HT1080 (cell line): ENCODE data around the gene CORO1C. TPM values are rescaled to one million over a fixed set of nuclear protein-coding genes. Genes with fewer than 3 reads are reported as not detected.

ENCODE experiments used
- DNase-seq: peaks from one replicate; pipeline ENCODE4 v3.0.0-alpha.2; 2015; ENCODE audit warnings: low read depth
- total RNA-seq: library from RNA; depleted of rRNA; stranded (reverse); fragments of >200 nt; shearing (Covaris generic); gene quantifications from 2 replicates; pipeline ENCODE4 v1.2.3, GENCODE V29; 2014

CORO1C gene
- total RNA-seq, 1 experiment from 2014 or later: 210 TPM

DNA sequence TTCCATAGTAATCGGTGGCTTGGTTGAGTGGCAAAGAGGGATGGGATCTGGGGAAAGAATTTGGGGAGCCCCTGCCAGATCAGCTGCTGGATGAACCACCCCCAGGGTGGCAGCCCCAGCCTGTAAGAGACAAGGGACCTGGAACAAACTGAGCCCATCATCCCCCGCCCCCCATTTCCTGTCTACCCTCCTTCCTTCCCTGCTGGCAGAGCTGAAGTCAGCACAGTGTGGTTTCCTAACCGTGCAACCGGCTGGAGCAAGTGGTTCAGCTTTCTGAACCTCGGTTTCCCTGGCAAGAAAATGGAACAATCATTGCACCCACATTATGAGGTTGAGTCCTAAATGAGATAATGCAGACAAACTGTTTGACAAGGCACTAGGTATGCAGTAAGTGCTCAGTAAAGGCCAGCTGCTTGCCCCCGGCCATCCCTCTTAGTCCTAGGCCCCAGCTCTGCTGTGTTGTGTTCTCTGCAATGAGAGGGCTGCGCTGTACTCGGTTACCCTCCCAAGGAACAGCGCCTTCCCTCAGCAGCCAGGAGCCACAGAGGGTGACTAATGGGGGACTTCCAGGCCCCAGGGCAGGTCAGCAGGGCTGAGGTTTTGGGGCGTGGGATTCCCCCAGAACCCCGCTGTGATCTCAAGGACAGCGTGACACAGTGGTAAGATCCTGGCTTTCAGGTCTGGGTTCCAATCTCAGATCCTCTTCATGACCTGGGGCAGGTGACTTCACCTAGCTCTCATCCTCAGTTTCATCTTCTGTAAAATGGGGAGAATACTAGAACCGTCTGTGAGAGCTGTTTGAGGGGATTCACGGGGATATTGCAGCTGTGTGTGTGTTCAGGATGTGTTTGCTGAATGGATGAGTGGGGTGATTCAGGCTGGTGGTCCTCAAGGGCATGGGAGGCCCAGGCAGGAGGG, 114.1 kb downstream of the CORO1C start:
- peak; percentile 58 for DNase-seq

- no peak for DNase-seq
These were observed 115.0 kb downstream of the CORO1C start for GRCh38 chr12:108616359-108616758.

DNA sequence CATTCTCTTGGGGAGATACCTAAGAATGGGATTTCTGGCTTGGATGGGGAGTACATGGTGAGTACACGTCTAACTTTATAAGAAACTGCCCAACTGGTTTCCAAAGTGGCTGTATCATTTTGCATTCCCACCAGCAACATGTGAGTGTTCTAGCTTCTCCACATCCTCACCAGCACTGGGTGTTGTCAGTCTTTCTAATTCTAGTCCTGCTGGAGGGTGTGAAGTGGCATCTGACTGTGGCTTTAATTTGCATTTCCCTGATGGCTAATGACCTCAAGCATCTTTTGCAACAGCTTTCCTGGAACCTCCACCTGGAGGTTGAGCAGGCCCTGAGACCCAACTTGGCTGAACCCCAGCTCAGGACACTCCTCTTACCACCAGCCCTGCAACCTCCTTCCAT, 115.4 kb downstream of the CORO1C start:
- DNase-seq: no peak

DNA sequence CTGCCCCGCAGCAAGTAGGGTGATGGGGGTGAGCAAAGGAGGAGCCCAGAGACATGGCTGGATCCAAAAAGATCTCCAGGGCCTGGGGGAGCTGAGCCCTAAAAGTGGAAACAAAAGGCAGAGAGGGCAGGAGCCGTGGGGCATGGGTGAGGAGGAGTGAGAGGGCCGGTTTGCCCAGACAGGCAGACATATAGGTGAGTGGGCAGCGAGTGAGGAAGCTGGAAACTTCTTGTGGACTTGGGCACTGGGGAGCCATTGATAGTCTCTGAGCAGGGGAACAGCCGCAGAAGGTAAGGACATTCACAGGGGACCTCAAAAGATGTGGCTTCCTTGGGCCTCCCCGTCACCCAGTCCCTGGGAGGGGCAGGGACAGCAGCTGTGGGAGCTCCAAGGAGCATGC, 116.7 kb downstream of the CORO1C start:
- no peak for DNase-seq

GRCh38 chr12:108614041-108614440, 117.3 kb downstream of the CORO1C start:
- DNase-seq: no peak

DNA sequence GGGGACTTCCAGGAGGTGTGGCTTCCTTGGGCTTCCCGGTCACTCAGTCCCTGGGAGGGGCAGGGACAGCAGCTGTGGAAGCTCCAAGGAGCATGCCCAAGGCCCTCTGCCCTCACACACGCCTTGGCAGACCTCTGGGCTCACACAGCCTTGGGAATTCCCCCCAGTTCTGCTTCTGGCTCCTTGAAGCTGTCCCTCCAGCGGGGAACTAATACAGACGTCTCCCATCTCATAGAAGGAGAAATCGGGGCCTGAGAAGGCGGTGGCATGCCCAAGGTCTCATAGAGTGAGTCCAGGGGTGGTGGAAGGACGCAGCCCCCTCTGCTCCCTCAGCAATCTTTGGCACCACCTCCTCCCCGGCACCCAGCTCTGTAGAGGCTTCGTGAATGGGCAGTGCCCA, 117.8 kb downstream of the CORO1C start:
- no peak for DNase-seq

DNA sequence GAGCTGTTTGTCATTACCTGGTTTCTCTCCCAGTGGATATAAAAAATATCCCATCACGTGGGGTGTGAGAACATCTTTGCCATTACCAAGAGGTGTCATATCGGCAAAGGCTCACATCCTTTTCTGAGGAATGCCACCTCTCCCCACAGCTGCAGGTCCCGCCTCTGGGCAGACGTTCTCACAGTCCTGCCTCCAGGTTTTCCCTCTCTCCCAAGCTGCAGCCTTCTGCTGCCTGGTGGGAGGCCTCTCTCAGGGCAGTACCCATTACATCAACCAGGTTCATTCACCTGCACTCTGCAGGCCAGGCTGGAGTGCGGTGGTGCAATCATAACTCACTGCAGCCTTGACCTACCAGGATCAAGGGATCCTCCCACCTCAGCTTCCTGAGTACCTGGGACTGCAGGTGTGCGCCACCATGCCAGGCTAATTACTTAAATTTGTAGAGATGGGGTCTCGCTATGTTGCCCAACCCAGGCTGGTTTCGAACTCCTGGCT, 118.5 kb downstream of the CORO1C start:
- DNase-seq: peak; percentile 38

DNA sequence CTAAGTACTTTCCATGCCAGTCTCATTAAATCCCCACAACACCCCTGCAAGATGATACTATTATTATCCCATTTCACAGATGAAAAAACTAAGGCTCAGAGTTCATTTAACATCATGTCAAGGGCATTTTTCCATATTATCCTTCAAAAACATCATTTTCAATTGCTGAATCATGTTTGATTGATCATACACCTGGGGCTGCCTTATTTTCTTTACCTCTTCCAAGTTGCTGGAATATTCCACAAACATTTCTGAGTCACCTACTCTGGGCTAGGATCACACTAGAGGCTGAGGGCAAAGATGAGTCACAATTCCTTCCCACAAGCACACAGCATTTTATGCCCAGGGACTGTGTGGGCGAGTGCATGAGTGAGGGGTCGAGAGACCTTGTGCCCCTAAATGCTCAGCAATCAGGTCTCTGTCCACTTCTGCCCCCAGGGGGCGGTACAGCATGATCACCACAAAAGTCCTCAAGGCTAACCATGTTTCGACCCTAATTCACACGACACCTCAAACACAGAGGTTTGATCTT, 119.4 kb downstream of the CORO1C start:
- DNase-seq: peak; percentile 92

DNA sequence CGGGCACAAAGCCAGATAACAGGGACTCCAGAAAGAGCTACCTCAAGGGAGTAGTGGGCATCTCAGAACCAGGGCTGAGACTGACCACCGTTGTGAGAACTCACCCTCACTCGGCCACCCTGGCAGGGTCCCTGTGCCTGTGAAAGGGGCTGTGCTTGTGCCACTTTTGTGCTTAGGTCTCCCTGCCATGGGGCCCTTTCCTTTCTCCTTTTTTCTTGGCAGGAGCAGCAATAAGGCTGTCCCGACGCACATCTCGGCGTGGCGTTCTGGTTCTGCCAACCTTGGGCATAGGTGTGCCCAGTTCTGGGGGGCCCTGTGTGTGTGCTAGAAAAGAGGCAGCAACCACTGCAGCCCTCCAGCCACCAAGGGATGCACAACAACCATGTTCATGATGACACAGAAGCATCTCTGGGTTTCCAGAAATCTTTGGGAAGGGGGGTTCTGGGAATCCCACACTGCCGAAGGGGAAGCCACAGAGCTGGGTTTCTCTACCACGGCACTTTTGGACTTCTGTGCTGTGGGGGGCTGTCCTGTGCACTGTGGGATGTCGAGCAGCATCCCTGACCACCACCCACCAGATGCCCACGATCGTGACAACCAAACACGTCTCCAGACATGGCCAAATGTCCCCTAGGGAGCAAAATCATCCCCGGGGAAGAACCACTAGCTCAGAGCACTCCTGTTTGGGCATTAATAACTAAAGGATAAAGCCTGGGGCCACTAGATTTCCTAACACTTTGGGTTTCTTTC, 120.3 kb downstream of the CORO1C start:
- DNase-seq: no peak

GRCh38 chr12:108610336-108610815, 120.9 kb downstream of the CORO1C start:
- DNase-seq: no peak

DNA sequence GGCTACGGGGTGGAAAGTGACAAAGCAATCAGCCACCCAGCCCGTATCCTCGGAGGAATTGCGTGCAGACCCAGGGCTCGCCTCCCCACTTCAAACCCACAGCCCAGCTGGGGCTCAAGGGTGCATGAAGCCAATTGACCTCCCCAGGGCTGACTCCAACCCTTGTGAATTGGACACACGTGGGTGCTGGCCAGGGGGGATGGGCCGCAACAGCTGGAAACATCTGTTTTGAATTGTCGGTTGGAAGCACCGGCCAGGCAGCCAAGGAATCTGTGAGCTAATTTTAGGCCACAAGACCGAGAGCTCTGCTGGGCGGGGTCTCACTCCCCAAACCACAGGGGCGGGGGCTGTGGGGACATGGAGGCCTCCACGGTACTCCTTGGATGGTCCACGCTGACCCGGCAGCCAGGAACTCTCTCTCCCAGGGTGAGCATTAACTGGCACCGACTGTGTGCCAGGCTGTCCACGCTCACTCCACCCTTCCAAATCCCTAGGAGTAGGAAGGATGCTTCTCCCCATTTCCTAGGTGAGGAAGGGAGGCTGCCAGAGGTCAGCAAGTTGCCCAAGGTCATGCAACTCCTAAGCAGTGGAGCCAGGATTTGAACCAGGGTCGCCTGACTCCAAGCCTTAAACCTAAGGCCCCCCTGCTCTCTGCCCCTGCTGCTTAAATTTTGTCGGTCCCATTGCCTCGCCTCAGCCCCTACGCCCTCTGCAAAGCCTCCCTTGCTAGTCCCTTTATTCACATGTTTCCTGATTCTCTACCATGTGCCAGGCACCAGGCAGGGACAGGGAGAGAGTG, 121.6 kb downstream of the CORO1C start:
- no peak for DNase-seq

GRCh38 chr12:108608616-108609015, 122.7 kb downstream of the CORO1C start:
- DNase-seq: no peak

DNA sequence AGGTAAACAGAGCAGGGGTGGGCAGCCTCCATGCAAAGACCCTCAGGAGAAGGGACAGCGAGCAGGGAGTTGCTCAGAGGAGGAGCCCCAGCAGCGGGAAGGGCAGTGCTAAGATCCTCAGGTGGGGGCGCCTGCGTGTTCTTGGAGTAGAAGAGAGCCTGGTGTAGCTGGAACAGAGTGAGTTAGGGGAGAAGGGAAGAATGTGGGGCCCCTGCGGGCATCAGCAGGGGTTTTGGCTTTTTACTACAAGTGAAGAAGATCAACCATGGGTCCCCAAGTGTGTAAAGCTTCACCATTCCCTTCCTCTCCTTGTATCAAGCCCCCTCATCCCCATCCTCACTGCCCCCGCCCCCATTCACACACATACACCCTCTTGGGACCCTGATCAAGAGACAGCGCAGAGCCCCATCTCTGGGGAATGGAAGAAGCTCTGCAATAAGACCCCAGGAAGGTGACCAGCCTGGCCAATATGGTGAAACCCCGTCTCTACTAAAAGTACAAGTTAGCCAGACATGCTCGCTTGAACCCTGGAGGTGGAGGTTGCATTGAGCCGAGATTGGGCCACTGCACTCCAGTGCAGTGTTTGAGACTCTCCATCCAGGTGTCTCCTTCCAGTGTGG, 123.2 kb downstream of the CORO1C start:
- no peak for DNase-seq

DNA sequence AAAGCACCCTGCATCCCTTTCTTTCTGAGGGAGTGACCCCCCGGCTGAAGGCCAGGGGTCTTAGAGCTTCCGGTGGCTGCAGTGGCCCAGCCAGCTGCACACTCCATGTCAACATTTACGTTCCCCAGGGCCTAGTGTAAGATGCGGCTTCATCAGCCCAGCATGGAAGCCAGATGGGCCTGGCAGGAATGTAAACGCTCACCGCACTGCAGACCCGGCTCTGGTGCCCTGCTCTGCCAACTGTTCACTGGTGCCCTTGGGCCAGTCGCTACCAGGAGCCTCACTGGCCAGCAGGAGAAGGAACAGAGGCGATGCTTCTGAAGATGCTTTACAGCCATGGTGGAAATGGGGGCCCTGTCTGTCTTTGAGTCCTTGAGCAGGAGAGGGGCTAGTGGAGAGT, 124.8 kb downstream of the CORO1C start:
- no peak for DNase-seq

- no peak for DNase-seq
These were observed 125.5 kb downstream of the CORO1C start for GRCh38 chr12:108605690-108606406.

- peak; percentile 43 for DNase-seq
These were observed 126.2 kb downstream of the CORO1C start for GRCh38 chr12:108605000-108605689.

DNA sequence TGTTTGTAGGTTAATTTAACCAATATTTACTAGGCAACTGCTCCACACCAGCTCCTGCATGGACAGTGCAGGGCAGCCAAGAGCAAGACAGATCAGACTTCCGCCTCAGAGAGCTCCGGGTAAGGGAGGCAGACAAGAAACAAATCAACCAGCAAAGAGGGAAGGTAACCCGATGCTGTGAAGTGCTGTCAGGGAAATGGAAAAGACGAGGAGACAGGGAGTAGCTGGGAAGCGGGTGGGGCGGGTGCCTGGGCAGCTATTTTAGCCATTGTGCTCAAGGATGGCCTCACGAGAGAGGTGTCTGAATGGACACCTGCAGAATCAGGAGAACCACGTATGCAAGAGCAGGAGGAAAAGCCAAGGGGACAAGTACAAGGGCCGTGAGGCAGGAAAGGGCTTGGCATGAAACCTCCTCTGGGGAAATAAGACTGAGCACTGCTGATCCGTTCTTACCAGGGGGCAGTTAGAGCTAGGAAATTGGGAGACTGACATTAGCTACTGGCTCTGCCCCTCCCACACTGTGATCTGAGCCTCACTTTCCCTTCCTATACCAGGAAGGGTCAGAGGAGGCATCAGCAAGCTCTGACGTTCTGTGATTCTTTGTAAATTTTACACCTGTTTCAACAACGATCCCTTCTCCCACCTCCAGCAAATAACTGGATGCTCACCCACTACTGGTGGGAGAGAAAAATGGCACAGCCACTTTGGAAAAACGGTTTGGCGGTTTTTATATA, 126.9 kb downstream of the CORO1C start:
- no peak for DNase-seq

- DNase-seq: no peak
These were observed 127.6 kb downstream of the CORO1C start for GRCh38 chr12:108603743-108604142.
